ENCODE data around the gene C12orf60.

C12orf60 gene

GRCh38 chr12:14873440-14874185, 70.1 kb downstream of the C12orf60 start:
- no peak for DNase-seq (ENCODE audit: low spot score)

Measured in AG08395 (cell line).